Measurements from ENCODE around the gene HOMER2. TPM values are rescaled to one million over a fixed set of nuclear protein-coding genes. Genes with fewer than 3 reads are reported as not detected.

Gene HOMER2
- total RNA-seq, 2 experiments from 2014 or later: 5.4 TPM

DNA sequence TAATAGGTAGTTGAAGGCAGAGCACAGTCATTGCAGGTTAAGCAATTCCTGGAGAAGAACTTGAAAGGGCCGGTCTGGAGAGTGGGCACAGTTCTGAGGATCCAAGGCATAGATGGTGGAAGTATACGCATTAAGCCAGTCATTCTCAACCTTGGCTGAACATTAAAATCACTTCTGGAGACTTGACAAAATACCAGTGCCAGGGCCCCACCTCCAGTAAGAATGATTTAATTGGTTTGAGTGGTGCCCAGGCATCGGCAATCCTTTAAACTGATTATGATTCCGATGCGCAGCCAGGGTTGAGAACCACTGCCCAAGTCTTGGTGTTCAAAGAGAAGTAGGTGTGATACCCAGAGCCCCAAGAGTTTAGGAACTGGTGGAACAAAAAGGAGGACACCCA is 6.9 kb upstream of the HOMER2 start:
- H3K4me1 Mint-ChIP-seq (ENCODE audit: low read depth): no peaks in the 10 kb centered on the region
- intact Hi-C loops (cut with micrococcal nuclease): no loop called here

DNA sequence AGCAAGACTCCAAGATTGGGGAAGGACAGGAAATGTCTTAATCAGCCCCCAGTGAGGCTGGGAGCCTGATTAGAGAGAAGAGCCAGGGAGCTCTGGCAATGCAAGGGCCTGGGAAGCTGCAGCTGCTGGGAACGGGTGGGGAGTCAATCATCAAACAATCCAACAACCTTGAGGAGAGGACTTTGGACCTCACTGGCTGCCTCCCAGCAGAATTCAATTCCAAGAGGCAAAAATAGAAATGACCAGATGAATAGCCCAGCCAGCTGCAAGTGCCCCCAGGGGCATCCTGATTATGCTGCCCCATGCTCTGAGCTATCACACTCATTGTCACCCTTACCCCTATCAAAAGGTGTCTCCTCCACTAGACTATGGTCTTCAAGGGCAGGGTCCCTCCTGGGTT is 6.1 kb upstream of the HOMER2 start:
- ChIA-PET CTCF (interaction anchor here (0.7 kb wide), 1 partner anchor 56 kb away, joined by 3 read pairs; no protein-coding TSS in a partner anchor), POLR2A (no interaction called here)
- no peak overlapping the region for H3K27ac Mint-ChIP-seq
- DNase-seq (no peak), ATAC-seq (no peak)
- intact Hi-C loops (cut with micrococcal nuclease): no loop called here
- TF ChIP-seq, protein P1, sequence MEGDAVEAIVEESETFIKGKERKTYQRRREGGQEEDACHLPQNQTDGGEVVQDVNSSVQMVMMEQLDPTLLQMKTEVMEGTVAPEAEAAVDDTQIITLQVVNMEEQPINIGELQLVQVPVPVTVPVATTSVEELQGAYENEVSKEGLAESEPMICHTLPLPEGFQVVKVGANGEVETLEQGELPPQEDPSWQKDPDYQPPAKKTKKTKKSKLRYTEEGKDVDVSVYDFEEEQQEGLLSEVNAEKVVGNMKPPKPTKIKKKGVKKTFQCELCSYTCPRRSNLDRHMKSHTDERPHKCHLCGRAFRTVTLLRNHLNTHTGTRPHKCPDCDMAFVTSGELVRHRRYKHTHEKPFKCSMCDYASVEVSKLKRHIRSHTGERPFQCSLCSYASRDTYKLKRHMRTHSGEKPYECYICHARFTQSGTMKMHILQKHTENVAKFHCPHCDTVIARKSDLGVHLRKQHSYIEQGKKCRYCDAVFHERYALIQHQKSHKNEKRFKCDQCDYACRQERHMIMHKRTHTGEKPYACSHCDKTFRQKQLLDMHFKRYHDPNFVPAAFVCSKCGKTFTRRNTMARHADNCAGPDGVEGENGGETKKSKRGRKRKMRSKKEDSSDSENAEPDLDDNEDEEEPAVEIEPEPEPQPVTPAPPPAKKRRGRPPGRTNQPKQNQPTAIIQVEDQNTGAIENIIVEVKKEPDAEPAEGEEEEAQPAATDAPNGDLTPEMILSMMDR (IDR thresholded peaks at IDR 0.05): no peak
- H3K9me3 Mint-ChIP-seq: no peaks in the 10 kb centered on the region
- no peaks in the 10 kb centered on the region for H3K27me3 Mint-ChIP-seq
- H3K36me3 Mint-ChIP-seq (ENCODE audit: low read depth): no peaks in the 10 kb centered on the region
- no peak overlapping the region for H3K4me3 Mint-ChIP-seq
- H3K4me1 Mint-ChIP-seq (ENCODE audit: low read depth): no peaks in the 10 kb centered on the region

More for the DNA sequence above, 6.9 kb upstream of the HOMER2 start:
- H3K27ac Mint-ChIP-seq: no peak overlapping the region
- no peak overlapping the region for H3K4me3 Mint-ChIP-seq
- H3K27me3 Mint-ChIP-seq: no peaks in the 10 kb centered on the region
- no peak for ATAC-seq
- ChIA-PET POLR2A (no interaction called here), CTCF (interaction anchor here (2.1 kb wide), 1 partner anchor 41 kb away, joined by 5 read pairs; no protein-coding TSS in a partner anchor)
- H3K9me3 Mint-ChIP-seq: no peaks in the 10 kb centered on the region
- no peak for DNase-seq
- H3K36me3 Mint-ChIP-seq (ENCODE audit: low read depth): no peaks in the 10 kb centered on the region
- TF ChIP-seq, protein P1 (IDR thresholded peaks at IDR 0.05): no peak

DNA sequence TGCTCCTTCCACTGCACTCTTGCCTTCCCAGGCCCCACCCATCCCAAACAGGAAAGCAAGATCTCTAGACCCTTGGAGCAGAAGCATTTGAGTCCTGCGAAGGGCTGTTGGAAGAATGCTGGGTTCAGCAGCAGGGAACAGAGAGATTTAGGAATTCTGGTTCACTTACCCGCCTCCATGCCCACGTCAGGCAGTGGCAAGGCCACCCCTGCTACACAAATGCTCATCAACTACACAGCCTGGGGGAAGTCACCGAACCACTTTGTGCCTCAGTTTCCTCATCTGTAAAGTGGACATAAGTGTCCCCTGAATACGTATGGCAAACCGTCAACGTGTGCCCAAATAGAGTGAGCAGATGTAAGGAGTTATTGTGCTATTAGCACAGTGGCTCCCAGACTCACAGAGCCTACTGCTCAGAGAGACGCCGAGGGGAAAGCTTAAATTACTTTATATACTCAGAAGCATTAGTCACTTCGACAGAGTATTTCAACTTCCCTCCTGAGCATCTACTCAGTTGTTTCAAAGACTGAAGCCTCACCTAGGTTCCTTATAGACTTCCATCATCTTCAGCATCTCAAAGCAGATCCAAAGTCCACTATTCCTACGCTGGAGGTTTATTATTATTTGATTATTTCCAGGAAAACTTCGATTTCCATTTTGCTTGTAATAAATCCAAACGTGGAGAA is 905 bp downstream of the HOMER2 start:
- no peaks in the 10 kb centered on the region for H3K36me3 Mint-ChIP-seq (ENCODE audit: low read depth)
- ATAC-seq (peak; percentile 52), DNase-seq (no peak)
- H3K4me3 Mint-ChIP-seq: peak overlapping the region; percentile 72
- H3K9me3 Mint-ChIP-seq: no peaks in the 10 kb centered on the region
- ChIA-PET POLR2A (no interaction called here), CTCF (no interaction called here)
- H3K27me3 Mint-ChIP-seq: peaks cover 8% of the 10 kb centered on the region
- intact Hi-C loops (cut with micrococcal nuclease): no loop called here
- peaks cover 2% of the 10 kb centered on the region for H3K4me1 Mint-ChIP-seq (ENCODE audit: low read depth)
- TF ChIP-seq, protein P1 (IDR thresholded peaks at IDR 0.05): no peak
- H3K27ac Mint-ChIP-seq: no peak overlapping the region

DNA sequence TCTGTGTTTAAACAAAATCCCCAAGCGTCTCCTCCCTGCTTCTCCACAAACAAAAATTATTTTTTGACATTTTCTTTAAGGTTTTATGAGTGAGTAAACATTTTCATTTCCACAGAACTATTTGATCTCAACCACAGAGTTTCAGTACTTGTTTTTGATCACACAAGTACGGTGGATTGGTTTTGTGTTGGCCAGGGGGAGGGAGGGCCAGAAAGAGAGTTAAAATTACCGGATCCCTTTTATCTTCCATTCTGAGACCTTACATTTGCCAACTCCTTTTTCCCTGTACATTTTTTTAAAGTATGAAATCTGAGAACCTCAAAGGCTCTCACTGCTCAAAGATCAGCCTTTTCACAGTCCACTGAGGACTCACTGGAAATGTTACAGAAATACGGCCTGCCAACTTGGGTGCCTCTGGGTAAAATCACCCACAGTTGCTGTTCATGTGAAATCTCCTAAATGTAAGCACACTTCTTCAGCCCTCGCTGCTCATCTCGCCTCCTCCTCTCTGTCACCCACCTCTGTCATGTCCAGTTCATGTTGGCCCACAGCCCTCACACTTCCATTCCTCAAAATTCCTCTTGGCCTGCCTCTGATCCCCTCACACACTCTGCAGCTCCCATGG is 1.7 kb downstream of the HOMER2 start:
- intact Hi-C loops (cut with micrococcal nuclease): no loop called here
- Mint-ChIP-seq H3K9me3 (no peaks in the 10 kb centered on the region), H3K27ac (no peak overlapping the region), H3K36me3 (ENCODE audit: low read depth) (no peaks in the 10 kb centered on the region), H3K4me3 (no peak overlapping the region), H3K4me1 (ENCODE audit: low read depth) (peaks cover 2% of the 10 kb centered on the region), H3K27me3 (peaks cover 8% of the 10 kb centered on the region)
- ChIA-PET CTCF (no interaction called here), POLR2A (no interaction called here)
- TF ChIP-seq, protein P1 (IDR thresholded peaks at IDR 0.05): no peak
- DNase-seq (peak; percentile 27), ATAC-seq (peak; percentile 44)

DNA sequence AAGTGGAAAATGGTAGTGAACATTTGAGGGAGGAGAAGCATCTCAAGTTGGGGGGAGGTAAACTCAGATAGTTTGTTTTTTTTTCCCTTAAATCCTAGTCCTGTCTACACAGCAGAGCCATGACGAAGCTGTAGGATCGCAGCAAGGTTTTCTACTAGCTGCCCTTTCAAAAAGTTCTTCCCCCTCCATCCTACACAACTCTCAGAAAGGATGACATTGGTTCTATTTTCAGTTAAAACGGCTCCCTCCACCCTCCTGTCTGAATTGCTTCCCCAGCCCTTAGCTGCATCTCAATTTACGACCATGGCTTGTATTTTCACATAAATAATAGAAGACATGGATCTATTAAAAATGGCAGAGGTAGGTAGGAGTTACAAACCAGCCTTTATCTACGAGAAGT is 2.2 kb downstream of the HOMER2 start:
- intact Hi-C loops (cut with micrococcal nuclease): no loop called here
- Mint-ChIP-seq H3K4me3 (no peak overlapping the region), H3K27ac (no peak overlapping the region), H3K27me3 (peaks cover 8% of the 10 kb centered on the region), H3K9me3 (no peaks in the 10 kb centered on the region), H3K4me1 (ENCODE audit: low read depth) (peaks cover 2% of the 10 kb centered on the region), H3K36me3 (ENCODE audit: low read depth) (no peaks in the 10 kb centered on the region)
- no peak for ATAC-seq
- ChIA-PET POLR2A (no interaction called here), CTCF (interaction anchor here (1.0 kb wide), 1 partner anchor 50 kb away, joined by 3 read pairs; no protein-coding TSS in a partner anchor)
- TF ChIP-seq, protein P1 (IDR thresholded peaks at IDR 0.05): no peak
- DNase-seq: no peak

All from activated CD8-positive, alpha-beta T cell treated with anti-CD3 and anti-CD28 coated beads for 36 hours (primary cell).